ENCODE measurements around the gene MED16.
A peak's percentile ranks its signal among the peaks of the same experiment; 100 is the strongest.
"Not testable (repeated sequence)": the region's sequence is repeated elsewhere in the genome, so short reads cannot be mapped to it uniquely, and the experiment has no call there.

The MED16 gene

GRCh38 chr19:850979-851335 lies 42.0 kb downstream of the MED16 start:
- no peak for DNase-seq

DNA sequence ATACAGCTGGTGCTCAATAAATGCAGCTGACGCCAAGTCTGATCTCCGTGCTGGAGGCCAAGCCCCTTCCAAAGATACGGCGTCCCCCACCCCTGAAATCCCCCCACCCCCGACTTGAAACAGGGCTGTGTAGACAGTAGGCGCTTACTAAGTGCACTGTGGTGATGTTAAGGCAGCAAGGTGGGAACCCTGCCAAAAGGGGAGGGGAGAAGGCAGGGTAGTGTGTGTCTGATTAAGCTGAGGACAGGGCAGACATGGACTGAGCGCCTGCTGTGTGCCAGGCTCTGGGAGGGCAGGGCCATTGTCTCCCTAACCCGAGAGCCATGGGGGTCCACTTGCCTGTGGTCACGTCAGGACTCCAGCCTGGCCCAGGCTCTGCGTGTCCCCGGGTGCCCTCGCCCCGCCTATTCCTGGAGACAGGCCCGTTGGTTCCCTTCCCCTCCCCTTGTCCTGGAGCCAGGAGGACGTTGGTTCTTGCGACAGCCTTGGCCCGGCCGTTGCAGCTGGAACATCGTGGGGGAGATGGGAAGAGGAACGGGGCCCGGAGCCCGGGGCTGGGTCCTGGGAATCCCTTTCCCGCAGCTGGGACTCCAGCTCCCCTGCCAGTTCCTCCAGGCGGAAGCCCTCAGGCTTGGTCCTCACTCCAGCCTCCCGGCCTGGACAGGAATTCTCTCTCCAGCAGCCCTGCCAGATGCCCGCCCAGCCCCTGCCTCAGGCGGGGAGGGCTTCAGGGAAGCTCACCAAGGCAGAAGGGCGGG lies 42.6 kb downstream of the MED16 start:
- peak; percentile 84 for DNase-seq

DNA sequence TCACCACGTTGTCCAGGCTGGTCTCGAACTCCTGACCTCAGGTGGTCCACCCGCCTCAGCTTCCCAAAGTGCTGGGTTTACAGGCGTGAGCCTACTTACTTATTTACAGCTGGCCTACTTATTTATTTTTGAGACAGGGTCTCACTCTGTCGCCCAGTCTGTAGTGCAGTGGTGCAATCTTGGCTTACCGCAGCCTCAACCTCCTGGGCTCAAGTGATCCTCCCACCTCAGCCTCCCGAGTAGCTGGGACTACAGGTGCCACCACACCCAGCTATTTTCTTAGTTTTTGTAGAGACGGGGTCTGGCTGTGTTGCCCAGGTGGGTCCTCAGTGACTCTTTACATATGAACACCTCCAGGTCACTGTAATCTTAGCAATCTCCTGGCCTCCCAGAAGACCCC lies 43.8 kb downstream of the MED16 start:
- not testable (repeated sequence) for DNase-seq

DNA sequence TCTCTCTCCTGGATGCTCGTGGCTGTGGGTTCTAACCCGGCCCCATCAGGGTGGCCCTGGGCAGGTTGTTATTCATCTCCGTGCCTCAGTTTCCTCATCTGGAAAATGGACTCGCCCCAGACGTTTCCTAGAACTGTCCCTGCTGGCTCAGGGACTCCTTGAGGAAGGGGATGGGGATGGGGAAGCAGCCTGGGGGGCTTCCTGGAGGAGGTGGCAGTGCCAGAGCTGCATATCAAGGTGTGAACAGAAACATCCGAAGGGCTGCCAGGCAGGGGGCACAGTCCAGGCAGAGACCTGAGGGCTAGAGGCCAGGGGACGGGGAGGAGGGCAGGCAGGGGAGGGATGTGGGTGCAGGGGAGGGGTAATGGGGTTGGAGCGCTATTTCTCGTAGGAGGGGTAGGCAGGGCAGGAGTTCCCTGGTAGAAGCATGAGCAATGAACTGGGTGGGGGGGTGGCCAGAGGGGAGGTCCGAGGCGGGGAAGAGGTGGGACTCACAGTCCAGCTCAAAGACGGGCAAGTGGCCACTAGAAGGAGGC lies 44.5 kb downstream of the MED16 start:
- no peak for DNase-seq

GRCh38 chr19:845707-846521 lies 47.1 kb downstream of the MED16 start:
- no peak for DNase-seq

GRCh38 chr19:844546-844971 lies 48.4 kb downstream of the MED16 start:
- no peak for DNase-seq

- no peak for DNase-seq
Observed at GRCh38 chr19:843836-844545, 49.0 kb downstream of the MED16 start.

DNA sequence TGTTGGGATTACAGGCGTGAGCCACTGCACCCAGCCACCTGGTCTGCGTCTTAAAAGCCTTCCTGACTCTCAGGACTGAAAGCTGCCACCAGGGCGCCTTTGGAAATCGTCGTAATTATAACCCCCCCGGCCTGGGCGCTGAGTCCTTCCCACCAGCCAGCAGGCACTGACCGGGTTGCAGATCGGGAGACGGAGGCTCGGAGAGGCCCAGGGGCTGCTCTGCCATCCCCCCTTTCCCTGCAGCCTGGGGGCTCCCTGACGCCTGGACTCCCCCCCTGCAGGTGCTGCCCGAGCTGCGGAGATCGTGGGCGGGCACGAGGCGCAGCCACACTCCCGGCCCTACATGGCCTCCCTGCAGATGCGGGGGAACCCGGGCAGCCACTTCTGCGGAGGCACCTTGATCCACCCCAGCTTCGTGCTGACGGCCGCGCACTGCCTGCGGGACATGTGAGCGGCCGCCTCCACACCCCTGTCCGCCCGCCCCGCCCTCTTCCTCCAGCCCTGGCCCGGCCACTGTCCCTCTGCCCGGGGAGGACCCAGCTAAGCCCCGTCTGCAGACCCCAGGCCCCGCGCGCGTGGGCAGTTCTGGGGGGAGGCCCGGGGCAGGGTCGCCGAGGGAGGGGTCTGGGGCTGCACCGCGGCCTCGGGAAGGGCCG lies 49.7 kb downstream of the MED16 start:
- DNase-seq, result no peak

DNA sequence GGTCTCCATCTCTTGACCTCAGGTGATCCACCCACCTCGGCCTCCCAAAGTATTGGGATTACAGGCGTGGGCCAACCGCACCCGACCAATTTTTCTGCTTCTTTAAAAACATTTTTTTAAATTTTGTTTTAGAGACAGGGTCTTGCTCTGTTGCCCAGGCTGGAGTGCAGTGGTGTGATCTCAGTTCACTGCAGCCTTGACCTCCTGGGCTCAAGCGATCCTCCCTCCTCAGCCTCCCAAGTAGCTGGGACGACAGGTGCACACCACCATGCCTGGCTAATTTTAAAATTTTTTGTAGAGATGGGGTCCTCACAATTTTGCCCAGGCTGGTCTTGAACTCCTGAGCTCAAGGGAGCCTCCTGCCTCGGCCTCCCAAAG lies 50.2 kb downstream of the MED16 start:
- DNase-seq, result not testable (repeated sequence)

GRCh38 chr19:840519-841206 lies 52.3 kb downstream of the MED16 start, which contains the start of gene PRTN3:
Gene PRTN3, plus strand, starts transcription at chr19:840999. Its CDS starts 10 bp downstream, at chr19:841009.
- DNase-seq, result no peak

GRCh38 chr19:835210-835810 lies 57.7 kb downstream of the MED16 start:
- no peak for DNase-seq

- no peak for DNase-seq
Observed at GRCh38 chr19:834216-834615, 58.8 kb downstream of the MED16 start.

GRCh38 chr19:831407-832369 lies 61.3 kb downstream of the MED16 start:
- no peak for DNase-seq

GRCh38 chr19:829129-829758 lies 63.7 kb downstream of the MED16 start:
- no peak for DNase-seq

- DNase-seq, result no peak
Observed at GRCh38 chr19:827710-828321, 65.2 kb downstream of the MED16 start, which contains the start of gene AZU1. Gene AZU1, plus strand, starts transcription at chr19:827837. Its CDS starts 10 bp downstream, at chr19:827847.

- no peak for DNase-seq
Observed at GRCh38 chr19:827314-827709, 65.7 kb downstream of the MED16 start.

- DNase-seq, result no peak
Observed at GRCh38 chr19:825897-826644, 66.9 kb downstream of the MED16 start.

DNA sequence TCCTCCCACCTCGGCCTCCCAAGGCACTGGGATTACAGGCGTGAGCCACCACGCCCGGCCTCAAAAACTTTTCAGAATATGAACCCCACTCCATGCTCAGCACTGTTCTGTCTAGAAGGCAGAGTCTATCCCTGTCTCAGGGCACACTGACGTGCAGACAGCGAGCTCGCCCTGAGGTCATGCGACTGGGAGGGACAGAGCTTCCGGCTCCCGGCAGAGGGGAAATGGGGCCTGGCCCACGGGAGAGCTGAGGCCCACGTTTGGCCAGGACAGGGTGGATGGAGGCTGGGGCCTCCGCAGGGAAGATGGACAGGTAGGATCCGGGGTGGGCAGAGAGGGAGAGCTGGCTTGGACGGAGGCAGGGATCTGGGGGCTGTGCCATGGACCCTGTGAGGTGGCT lies 68.1 kb downstream of the MED16 start:
- no peak for DNase-seq
